HG03457 (cell line): ENCODE results near the gene SMARCAD1.

Source experiments
- ATAC-seq: cut with Tn5 transposase; IDR thresholded peaks from one replicate; pipeline ENCODE4 v1.9.1; 2021; ENCODE audit warnings: moderate number of reproducible peaks; ENCODE audit not compliant: unreplicated experiment

Gene SMARCAD1

DNA sequence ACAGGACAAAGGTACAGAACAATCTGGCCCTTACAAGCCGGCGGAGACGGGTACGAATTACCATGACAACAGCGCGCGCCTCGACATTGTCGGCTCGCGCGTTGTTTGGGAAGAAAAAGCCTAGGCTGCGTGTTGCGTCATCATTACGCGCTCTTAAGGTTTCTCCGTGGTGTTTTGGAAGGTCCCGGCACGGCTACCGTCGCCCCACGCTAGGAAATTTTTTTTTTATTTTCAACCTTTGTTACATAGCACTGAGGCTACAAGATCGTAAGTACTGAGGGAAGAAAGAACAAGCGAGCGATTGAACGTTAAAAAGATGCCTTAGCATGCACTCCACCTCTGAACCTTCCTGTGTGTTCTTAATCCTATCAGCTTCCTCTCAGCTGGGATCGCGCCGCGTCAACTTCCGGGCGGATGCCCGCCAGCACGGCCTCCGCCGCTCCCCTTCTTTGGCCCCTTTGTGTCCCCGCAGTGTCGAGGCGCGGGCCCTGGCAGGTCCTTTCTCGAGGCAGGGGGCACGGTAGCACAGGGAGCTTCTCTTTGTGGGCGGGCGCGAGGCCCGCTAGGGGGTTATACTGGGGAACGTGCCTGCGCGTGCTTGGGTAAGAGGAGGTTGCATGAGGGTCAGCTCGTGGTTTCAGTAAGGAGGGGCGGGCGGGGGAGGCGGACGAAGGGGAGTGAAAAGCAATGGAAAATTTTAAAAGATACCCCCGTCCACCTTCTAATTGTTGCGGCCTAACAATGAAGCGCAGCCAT, at the start of gene SMARCAD1:
SMARCAD1 (plus strand) TSS at position 397 of the 756 bp plus-strand sequence. CDS start 530 bp downstream, outside the sequence.
- peak; percentile 92 for ATAC-seq

- no peak for ATAC-seq
Observed at GRCh38 chr4:94158883-94159282, 48.8 kb upstream of the SMARCAD1 start.

GRCh38 chr4:94159790-94160189, 47.9 kb upstream of the SMARCAD1 start:
- ATAC-seq, result no peak

DNA sequence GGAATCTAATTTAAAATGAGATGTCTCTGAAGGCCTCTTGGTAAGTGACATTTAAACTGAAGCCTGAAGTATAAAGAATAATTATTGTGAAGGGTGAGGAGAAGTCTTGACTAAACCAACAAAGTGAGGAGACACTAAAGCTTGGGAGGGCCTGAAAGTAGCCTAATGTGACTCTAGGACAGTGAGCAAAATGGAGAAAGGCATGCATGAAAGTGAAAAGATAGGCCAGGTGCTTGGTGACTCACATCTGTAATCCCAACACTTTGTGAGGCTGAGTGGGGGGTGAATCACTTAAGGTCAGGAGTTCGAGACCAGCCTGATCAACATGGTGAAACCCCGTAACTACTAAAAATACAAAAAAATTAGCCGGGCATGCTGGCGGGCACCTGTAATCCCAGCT, 46.9 kb upstream of the SMARCAD1 start:
- no peak for ATAC-seq

DNA sequence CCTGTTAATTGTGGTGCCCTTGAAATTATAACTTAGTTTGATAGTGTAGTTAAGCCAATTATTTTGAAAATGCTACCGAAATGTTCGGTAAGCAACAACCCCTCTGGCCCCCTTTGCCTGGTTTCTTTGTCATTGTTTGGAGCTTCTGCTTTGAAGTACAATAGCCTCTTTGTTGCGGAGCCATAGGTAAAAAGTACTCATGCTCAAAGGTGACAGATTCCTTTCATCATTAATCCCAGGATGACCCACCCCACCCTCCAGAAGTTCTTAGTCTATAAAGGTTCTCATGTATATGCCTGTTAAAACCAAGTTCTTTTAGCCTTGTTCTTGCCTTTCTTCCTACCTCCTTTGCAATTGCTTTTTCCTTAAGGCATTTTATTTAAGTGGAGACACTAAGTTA, 42.4 kb upstream of the SMARCAD1 start:
- ATAC-seq, result no peak

- no peak for ATAC-seq
Observed at GRCh38 chr4:94168321-94168720, 39.3 kb upstream of the SMARCAD1 start.

- ATAC-seq, result no peak
Observed at GRCh38 chr4:94169803-94170372, 37.8 kb upstream of the SMARCAD1 start.

DNA sequence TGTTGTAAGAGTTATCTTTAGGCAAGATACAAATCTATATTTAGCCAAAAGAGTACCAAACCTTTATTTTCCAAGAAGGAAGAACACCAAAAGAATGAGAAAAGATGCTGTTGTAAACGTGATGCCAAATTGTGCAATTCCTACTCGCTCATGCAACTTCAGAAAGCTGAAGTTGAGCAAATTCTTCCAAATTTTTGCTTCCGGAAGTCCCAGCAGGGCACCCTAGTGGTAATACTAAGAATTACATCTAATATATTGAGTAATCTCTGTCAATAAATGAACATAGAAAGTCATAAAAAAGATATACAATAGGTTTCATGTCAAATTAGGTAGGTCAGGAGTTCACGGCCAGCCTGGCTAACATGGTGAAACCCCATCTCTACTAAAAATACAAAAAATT, 36.0 kb upstream of the SMARCAD1 start:
- no peak for ATAC-seq

DNA sequence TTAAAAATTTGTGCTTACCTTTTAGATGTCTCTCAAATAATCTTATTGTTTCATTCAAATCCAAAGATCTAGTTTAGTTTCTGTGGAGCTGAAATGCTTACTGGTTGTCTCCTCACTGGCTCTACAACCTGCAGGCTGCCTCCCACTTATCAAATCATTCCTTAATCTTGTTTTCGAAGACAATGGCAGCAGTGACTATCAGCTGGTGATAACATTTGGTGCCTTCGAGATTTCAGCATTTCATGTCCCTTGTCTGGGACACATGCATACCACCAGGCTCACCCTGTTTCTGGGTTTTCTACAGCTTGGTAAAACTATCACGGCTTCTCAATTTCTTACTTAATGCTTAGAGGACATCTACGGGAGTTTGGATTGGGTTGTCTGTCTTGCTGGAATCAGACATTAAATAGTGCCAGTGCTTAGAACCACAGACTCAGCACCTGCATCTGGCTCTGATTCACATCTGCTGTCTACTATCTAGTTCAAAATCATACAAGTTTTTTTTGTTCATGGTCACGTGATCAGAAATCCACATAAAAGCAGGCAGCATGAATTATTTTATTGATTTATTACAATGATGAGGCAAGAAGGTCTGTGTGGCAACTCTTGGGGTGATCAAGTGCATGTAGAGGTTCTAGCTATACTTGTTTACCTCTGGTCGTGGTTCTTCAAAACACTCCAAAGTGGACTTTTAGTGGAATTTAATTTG, 32.0 kb upstream of the SMARCAD1 start:
- no peak for ATAC-seq

DNA sequence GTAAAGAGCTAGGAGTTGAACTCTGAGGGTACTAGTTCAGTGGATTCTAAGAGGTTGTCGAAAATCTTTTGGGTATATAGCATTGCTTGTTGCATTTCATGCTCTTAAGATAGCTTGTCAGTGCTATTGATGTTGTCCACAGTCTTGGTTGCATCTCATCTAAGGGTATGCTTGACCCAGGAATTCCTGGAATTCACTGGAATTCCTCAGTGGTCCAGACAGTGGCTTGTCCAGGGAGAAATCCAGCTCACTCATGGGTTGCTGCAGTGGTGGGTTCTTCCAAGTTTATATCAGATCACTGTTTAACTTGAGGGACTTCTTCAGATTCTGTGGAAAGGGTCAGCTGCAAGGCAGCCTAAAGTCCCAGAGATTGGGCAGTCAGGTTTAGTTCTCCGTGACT, 29.8 kb upstream of the SMARCAD1 start:
- no peak for ATAC-seq

DNA sequence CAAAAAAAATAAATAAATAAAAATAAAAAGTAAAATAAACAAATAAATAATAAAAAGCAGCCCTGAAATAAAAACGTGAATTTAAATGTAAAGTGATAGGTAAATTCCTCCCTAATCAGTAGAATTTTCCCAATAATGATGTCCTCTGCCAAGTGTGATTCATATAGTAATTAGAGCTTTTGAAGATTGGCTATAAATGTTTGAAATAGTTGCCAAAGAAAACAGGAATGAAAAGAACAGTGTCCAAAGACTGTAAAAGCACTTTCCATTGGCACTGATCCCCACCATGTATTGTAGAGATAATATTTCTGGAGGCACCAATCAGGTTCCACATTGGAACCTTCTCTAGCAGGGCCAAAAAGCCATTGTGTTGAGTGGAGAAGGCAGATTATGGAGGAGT, 25.9 kb upstream of the SMARCAD1 start:
- no peak for ATAC-seq

GRCh38 chr4:94202769-94203168, 4.9 kb upstream of the SMARCAD1 start:
- ATAC-seq, result no peak

DNA sequence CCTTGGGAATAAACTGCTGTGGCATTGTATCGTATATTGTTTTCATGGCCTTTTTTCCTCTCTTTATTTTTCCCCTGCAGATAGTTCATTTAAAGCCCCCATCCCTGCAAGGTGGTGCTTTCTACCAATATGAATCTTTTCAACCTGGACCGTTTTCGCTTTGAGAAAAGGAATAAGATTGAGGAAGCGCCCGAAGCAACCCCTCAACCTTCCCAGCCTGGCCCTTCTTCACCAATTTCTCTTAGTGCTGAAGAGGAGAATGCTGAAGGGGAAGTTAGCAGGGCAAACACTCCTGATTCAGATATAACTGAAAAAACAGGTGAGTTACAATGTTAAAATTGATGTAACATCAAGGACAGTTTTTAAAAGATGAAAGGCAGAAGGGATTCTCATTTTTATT, 601 bp downstream of the SMARCAD1 start:
- ATAC-seq, result no peak

DNA sequence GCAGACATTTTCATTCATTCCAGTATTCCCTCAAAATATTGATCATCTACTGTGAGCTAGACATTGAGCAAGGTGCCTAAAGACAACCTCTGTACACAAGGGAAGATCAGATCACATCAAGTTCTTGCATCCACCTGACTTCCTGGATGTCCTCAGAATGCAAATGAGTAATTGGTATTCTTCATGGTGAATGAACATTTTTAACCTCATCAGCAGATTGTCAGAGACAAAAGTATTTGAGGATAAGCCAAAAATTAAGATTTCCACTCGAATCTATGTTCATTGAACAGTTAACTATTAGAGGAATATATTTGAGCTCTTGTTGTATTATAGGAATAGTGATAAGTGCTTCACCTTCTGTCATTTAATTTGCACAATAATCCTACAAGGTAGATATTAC, 1.3 kb downstream of the SMARCAD1 start:
- ATAC-seq, result no peak

DNA sequence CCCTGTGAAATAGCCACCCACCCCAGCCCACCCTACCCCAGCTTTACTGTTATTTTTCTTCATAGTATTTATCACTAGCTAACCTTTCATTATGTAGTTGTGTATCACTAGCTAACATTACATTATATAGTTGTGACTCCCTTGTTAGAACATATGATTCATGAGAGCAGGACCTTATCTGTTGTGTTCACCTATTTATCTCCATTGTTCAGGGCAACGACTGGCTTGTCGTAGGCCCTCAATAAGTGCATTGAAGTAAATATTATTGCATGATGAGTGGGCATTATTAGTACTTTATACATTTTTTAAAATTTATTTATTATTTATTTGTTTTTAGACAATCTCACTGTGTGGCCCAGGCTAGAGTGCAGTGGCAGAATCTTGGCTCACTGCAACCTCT, 4.2 kb downstream of the SMARCAD1 start:
- no peak for ATAC-seq

DNA sequence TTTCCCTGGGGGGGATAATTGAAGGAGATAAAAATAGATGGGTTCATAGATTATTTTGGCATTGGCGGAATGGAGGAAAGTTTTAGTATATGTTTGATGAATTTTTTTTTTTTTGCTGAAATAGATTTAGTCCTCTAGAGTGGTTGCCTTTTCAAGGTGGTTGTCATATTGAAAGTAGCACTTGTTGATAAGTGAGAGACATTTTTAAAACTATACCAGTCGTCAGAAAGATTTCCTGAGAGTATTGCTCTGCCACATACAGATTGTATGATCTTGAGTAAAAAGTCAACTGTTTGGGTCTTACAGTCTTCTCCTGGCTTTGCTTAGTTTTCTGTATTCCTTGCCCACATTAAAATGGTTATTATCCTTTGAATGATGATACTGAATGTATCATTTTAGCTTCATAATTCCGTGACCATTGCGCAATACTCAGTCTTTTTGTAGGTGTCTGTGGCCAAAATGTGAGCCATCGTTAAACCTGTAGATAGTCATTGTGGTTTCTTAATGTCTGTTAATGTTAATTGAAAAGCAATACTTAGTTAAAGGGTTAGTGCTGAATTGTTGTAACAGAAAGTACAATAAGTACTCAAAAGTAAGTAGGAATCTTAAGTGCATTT, 7.1 kb downstream of the SMARCAD1 start:
- no peak for ATAC-seq

DNA sequence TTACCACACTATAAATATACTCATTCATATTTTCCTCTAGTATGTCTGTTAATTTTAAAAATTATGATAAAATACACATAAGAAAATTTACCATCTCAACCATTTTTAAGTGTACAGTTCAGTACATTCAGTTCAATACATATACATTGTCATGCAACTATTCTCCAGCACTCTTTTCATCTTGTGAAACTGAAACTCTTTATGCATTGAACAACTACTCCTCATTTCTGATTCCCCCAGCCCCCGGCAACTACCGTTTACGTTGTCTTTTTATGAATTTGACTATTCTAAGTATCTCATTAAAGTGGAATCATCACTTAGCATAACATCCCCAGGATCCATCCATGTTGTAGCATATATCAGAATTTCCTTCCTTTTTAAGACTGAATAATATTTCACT, 8.7 kb downstream of the SMARCAD1 start:
- no peak for ATAC-seq

GRCh38 chr4:94219402-94219801, 11.7 kb downstream of the SMARCAD1 start:
- ATAC-seq, result no peak

- ATAC-seq, result no peak
Observed at GRCh38 chr4:94221916-94222315, 14.3 kb downstream of the SMARCAD1 start.

GRCh38 chr4:94225449-94225848, 17.8 kb downstream of the SMARCAD1 start:
- ATAC-seq, result no peak

DNA sequence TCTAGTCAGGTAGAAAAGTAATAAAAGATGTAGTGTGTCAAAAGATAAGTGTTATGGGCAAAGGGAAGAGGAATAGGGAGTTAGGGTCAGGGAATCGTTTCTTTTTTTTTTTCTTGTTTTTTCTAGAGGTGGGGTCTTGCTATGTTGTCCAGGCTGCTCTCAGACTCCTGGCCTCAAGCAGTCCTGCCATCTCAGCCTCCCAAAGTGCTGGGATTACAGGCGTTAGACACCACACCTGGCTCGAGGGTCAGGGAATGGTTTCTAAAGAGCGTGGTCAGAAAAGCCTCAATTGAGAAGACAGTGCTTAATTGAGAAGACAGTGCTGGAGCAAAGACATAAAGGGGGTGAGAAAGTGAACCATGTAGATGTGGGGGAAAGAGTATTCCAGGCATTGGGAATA, 19.1 kb downstream of the SMARCAD1 start:
- no peak for ATAC-seq
